Uterus (tissue), 2 donors: ENCODE measurements around the gene SLC29A4.

Experiments
- CTCF ChIP-seq, 4 experiments: fragments of 200-600 bp in 2 of 4; fragments of 450-650 bp in 2 of 4; sonication (generic) in 2 of 4; IDR thresholded peaks; one replicate each; pipeline ENCODE4 v1.5.1; 2016 to 2019; ENCODE audit warnings: antibody characterized with exemption in 4 of 4, mild to moderate bottlenecking in 2 of 4, moderate library complexity in 1 of 4
- POLR2A ChIP-seq, 2 donors: fragments of 450-650 bp; IDR thresholded peaks; one replicate each; pipeline ENCODE4 v1.6.1; 2016; ENCODE audit warnings: antibody characterized with exemption in 2 of 2, mild to moderate bottlenecking in 1 of 2, moderate library complexity in 1 of 2

- TF ChIP-seq CTCF (IDR thresholded peaks at IDR 0.05) (no peak), POLR2A (IDR thresholded peaks at IDR 0.05) (no peak)
Observed at GRCh38 chr7:5315761-5316160, 33.0 kb downstream of the SLC29A4 start.
